Measurements from ENCODE around the gene COL28A1. TPM values are rescaled to one million over a fixed set of nuclear protein-coding genes. Genes with fewer than 3 reads are reported as not detected.

COL28A1 gene
- total and polyA plus RNA-seq, 7 experiments from 2014 or later, result 0.12 to 0.49 (median 0.38) TPM; not detected in 2

GRCh38 chr7:7323921-7324320, 211.8 kb downstream of the COL28A1 start:
- H3K27me3 ChIP-seq (ENCODE audit: control insufficient read depth in 2 of 2, insufficient read depth in 2 of 2, low read length in 2 of 2), result no peaks in the 10 kb centered on the region
- CTCF ChIA-PET, result no interaction called here
- Mint-ChIP-seq H3K36me3 (no peaks in the 10 kb centered on the region), H3K4me1 (peaks cover 0 to 2% (median 0%) of the 10 kb centered on the region in 7 donors), H3K4me3 (no peak overlapping the region), H3K27ac (no peak overlapping the region), H3K27me3 (peaks cover 0 to 13% (median 0%) of the 10 kb centered on the region in 5 donors), H3K9me3 (no peaks in the 10 kb centered on the region)
- intact Hi-C loops (cut with micrococcal nuclease), result no loop called here
- no peak for DNase-seq
- no peaks in the 10 kb centered on the region for H3K36me3 ChIP-seq (ENCODE audit: control insufficient read depth in 2 of 3, insufficient read depth in 3 of 3, low read length in 3 of 3)
- no peak for ATAC-seq
- H3K4me1 ChIP-seq (ENCODE audit: control insufficient read depth in 2 of 2, insufficient read depth in 2 of 2, low read length in 2 of 2), result no peaks in the 10 kb centered on the region
- H3K9me3 ChIP-seq (ENCODE audit: control insufficient read depth in 2 of 3, low read length in 3 of 3), result no peaks in the 10 kb centered on the region
- H3K27ac ChIP-seq (ENCODE audit: low read depth, low read length), result no peak overlapping the region
- no peak overlapping the region for H3K4me3 ChIP-seq (ENCODE audit: low read length)
- POLR2A ChIA-PET, result no interaction called here

- Histone ChIP-seq H3K27me3 (ENCODE audit: control insufficient read depth in 2 of 2, insufficient read depth in 2 of 2, low read length in 2 of 2) (no peaks in the 10 kb centered on the region), H3K27ac (ENCODE audit: low read depth, low read length) (no peak overlapping the region), H3K4me3 (ENCODE audit: low read length) (no peak overlapping the region), H3K9me3 (ENCODE audit: control insufficient read depth in 2 of 3, low read length in 3 of 3) (no peaks in the 10 kb centered on the region), H3K4me1 (ENCODE audit: control insufficient read depth in 2 of 2, insufficient read depth in 2 of 2, low read length in 2 of 2) (no peaks in the 10 kb centered on the region), H3K36me3 (ENCODE audit: control insufficient read depth in 2 of 3, insufficient read depth in 3 of 3, low read length in 3 of 3) (no peaks in the 10 kb centered on the region)
- Mint-ChIP-seq H3K9me3 (peaks cover 0 to 1% (median 0%) of the 10 kb centered on the region in 11 donors), H3K4me1 (peaks cover 0 to 2% (median 0%) of the 10 kb centered on the region in 7 donors), H3K36me3 (no peaks in the 10 kb centered on the region), H3K4me3 (no peak overlapping the region), H3K27ac (no peak overlapping the region), H3K27me3 (peaks cover 0 to 16% (median 0%) of the 10 kb centered on the region in 5 donors)
- CTCF ChIA-PET, result interaction anchor here (0.7 kb wide), 2 partner anchors 168 to 228 kb away, joined by 3 to 4 read pairs; no protein-coding TSS in a partner anchor
- DNase-seq, result no peak
- POLR2A ChIA-PET, result no interaction called here
- no peak for ATAC-seq
- intact Hi-C loops (cut with micrococcal nuclease), result no loop called here
Measured at GRCh38 chr7:7323352-7323751, 212.3 kb downstream of the COL28A1 start.

- H3K36me3 ChIP-seq (ENCODE audit: control insufficient read depth in 2 of 3, insufficient read depth in 3 of 3, low read length in 3 of 3), result no peaks in the 10 kb centered on the region
- H3K4me1 ChIP-seq (ENCODE audit: control insufficient read depth in 2 of 2, insufficient read depth in 2 of 2, low read length in 2 of 2), result no peaks in the 10 kb centered on the region
- DNase-seq, result no peak
- H3K4me3 Mint-ChIP-seq, result no peak overlapping the region
- H3K9me3 ChIP-seq (ENCODE audit: control insufficient read depth in 2 of 3, low read length in 3 of 3), result no peaks in the 10 kb centered on the region
- no peaks in the 10 kb centered on the region for H3K4me1 Mint-ChIP-seq
- no peak overlapping the region for H3K27ac Mint-ChIP-seq
- CTCF ChIA-PET, result interaction anchor here (0.5 kb wide), 1 partner anchor 38 kb away, joined by 4 read pairs; no protein-coding TSS in a partner anchor
- H3K27me3 Mint-ChIP-seq, result peaks cover 0 to 13% (median 0%) of the 10 kb centered on the region in 5 donors
- no peaks in the 10 kb centered on the region for H3K36me3 Mint-ChIP-seq
- ATAC-seq, result no peak
- POLR2A ChIA-PET, result interaction anchor here (0.6 kb wide), 1 partner anchor 128 kb away, joined by 3 read pairs; no protein-coding TSS in a partner anchor
- intact Hi-C loops (cut with micrococcal nuclease), result no loop called here
- no peaks in the 10 kb centered on the region for H3K27me3 ChIP-seq (ENCODE audit: control insufficient read depth in 2 of 2, insufficient read depth in 2 of 2, low read length in 2 of 2)
- H3K9me3 Mint-ChIP-seq, result peaks cover 0 to 1% (median 0%) of the 10 kb centered on the region in 11 donors
- H3K27ac ChIP-seq (ENCODE audit: low read depth, low read length), result no peak overlapping the region
- no peak overlapping the region for H3K4me3 ChIP-seq (ENCODE audit: low read length)
Measured at GRCh38 chr7:7321681-7322080, 214.0 kb downstream of the COL28A1 start.

GRCh38 chr7:7318601-7319000, 217.1 kb downstream of the COL28A1 start:
- Histone ChIP-seq H3K27ac (ENCODE audit: low read depth, low read length) (no peak overlapping the region), H3K36me3 (ENCODE audit: control insufficient read depth in 2 of 3, insufficient read depth in 3 of 3, low read length in 3 of 3) (no peaks in the 10 kb centered on the region), H3K4me3 (ENCODE audit: low read length) (no peak overlapping the region), H3K4me1 (ENCODE audit: control insufficient read depth in 2 of 2, insufficient read depth in 2 of 2, low read length in 2 of 2) (no peaks in the 10 kb centered on the region), H3K9me3 (ENCODE audit: control insufficient read depth in 2 of 3, low read length in 3 of 3) (no peaks in the 10 kb centered on the region), H3K27me3 (ENCODE audit: control insufficient read depth in 2 of 2, insufficient read depth in 2 of 2, low read length in 2 of 2) (no peaks in the 10 kb centered on the region)
- ATAC-seq, result no peak
- POLR2A ChIA-PET, result no interaction called here
- Mint-ChIP-seq H3K4me1 (no peaks in the 10 kb centered on the region), H3K27ac (no peak overlapping the region), H3K4me3 (no peak overlapping the region), H3K36me3 (no peaks in the 10 kb centered on the region), H3K27me3 (peaks cover 0 to 15% (median 0%) of the 10 kb centered on the region in 5 donors), H3K9me3 (peaks cover 0 to 2% (median 0%) of the 10 kb centered on the region in 11 donors)
- intact Hi-C loops (cut with micrococcal nuclease), result no loop called here
- DNase-seq, result no peak
- CTCF ChIA-PET, result no interaction called here

- ATAC-seq, result no peak
- Mint-ChIP-seq H3K4me1 (no peaks in the 10 kb centered on the region), H3K27ac (no peak overlapping the region), H3K27me3 (peaks cover 0 to 15% (median 0%) of the 10 kb centered on the region in 5 donors), H3K9me3 (peaks cover 0 to 3% (median 0%) of the 10 kb centered on the region in 11 donors), H3K4me3 (no peak overlapping the region), H3K36me3 (no peaks in the 10 kb centered on the region)
- DNase-seq, result no peak
- Histone ChIP-seq H3K36me3 (ENCODE audit: control insufficient read depth in 2 of 3, insufficient read depth in 3 of 3, low read length in 3 of 3) (no peaks in the 10 kb centered on the region), H3K27ac (ENCODE audit: low read depth, low read length) (no peak overlapping the region), H3K4me1 (ENCODE audit: control insufficient read depth in 2 of 2, insufficient read depth in 2 of 2, low read length in 2 of 2) (no peaks in the 10 kb centered on the region), H3K9me3 (ENCODE audit: control insufficient read depth in 2 of 3, low read length in 3 of 3) (no peaks in the 10 kb centered on the region), H3K4me3 (ENCODE audit: low read length) (no peak overlapping the region), H3K27me3 (ENCODE audit: control insufficient read depth in 2 of 2, insufficient read depth in 2 of 2, low read length in 2 of 2) (no peaks in the 10 kb centered on the region)
- POLR2A ChIA-PET, result no interaction called here
- CTCF ChIA-PET, result no interaction called here
- intact Hi-C loops (cut with micrococcal nuclease), result no loop called here
Measured at GRCh38 chr7:7317850-7318249, 217.8 kb downstream of the COL28A1 start.

- Histone ChIP-seq H3K27ac (ENCODE audit: low read depth, low read length) (no peak overlapping the region), H3K36me3 (ENCODE audit: control insufficient read depth in 2 of 3, insufficient read depth in 3 of 3, low read length in 3 of 3) (no peaks in the 10 kb centered on the region), H3K4me3 (ENCODE audit: low read length) (no peak overlapping the region), H3K4me1 (ENCODE audit: control insufficient read depth in 2 of 2, insufficient read depth in 2 of 2, low read length in 2 of 2) (no peaks in the 10 kb centered on the region), H3K27me3 (ENCODE audit: control insufficient read depth in 2 of 2, insufficient read depth in 2 of 2, low read length in 2 of 2) (no peaks in the 10 kb centered on the region), H3K9me3 (ENCODE audit: control insufficient read depth in 2 of 3, low read length in 3 of 3) (no peaks in the 10 kb centered on the region)
- H3K4me1 Mint-ChIP-seq, result no peaks in the 10 kb centered on the region
- ATAC-seq (no peak), DNase-seq (no peak)
- ChIA-PET CTCF (no interaction called here), POLR2A (no interaction called here)
- peaks cover 0 to 3% (median 0%) of the 10 kb centered on the region in 11 donors for H3K9me3 Mint-ChIP-seq
- H3K27me3 Mint-ChIP-seq, result peaks cover 0 to 15% (median 0%) of the 10 kb centered on the region in 5 donors
- H3K27ac Mint-ChIP-seq, result no peak overlapping the region
- no peaks in the 10 kb centered on the region for H3K36me3 Mint-ChIP-seq
- intact Hi-C loops (cut with micrococcal nuclease), result no loop called here
- H3K4me3 Mint-ChIP-seq, result no peak overlapping the region
Measured at GRCh38 chr7:7315851-7316250, 219.8 kb downstream of the COL28A1 start.

GRCh38 chr7:7312323-7312722, 223.3 kb downstream of the COL28A1 start:
- Histone ChIP-seq H3K36me3 (ENCODE audit: control insufficient read depth in 2 of 3, insufficient read depth in 3 of 3, low read length in 3 of 3) (no peaks in the 10 kb centered on the region), H3K9me3 (ENCODE audit: control insufficient read depth in 2 of 3, low read length in 3 of 3) (no peaks in the 10 kb centered on the region), H3K27ac (ENCODE audit: low read depth, low read length) (no peak overlapping the region), H3K4me3 (ENCODE audit: low read length) (no peak overlapping the region), H3K4me1 (ENCODE audit: control insufficient read depth in 2 of 2, insufficient read depth in 2 of 2, low read length in 2 of 2) (no peaks in the 10 kb centered on the region), H3K27me3 (ENCODE audit: control insufficient read depth in 2 of 2, insufficient read depth in 2 of 2, low read length in 2 of 2) (no peaks in the 10 kb centered on the region)
- peaks cover 0 to 9% (median 2%) of the 10 kb centered on the region in 5 donors for H3K27me3 Mint-ChIP-seq
- ChIA-PET CTCF (interaction anchor here (0.6 kb wide), 1 partner anchor 16 kb away, joined by 4 read pairs; no protein-coding TSS in a partner anchor), POLR2A (no interaction called here)
- intact Hi-C loops (cut with micrococcal nuclease), result no loop called here
- DNase-seq (no peak), ATAC-seq (no peak)
- no peaks in the 10 kb centered on the region for H3K4me1 Mint-ChIP-seq
- H3K9me3 Mint-ChIP-seq, result peaks cover 0 to 4% (median 0%) of the 10 kb centered on the region in 11 donors
- no peak overlapping the region for H3K27ac Mint-ChIP-seq
- no peaks in the 10 kb centered on the region for H3K36me3 Mint-ChIP-seq
- H3K4me3 Mint-ChIP-seq, result no peak overlapping the region

All from naive thymus-derived CD4-positive, alpha-beta T cell (primary cell).